ENCODE results near the gene LTBP2.

DNA sequence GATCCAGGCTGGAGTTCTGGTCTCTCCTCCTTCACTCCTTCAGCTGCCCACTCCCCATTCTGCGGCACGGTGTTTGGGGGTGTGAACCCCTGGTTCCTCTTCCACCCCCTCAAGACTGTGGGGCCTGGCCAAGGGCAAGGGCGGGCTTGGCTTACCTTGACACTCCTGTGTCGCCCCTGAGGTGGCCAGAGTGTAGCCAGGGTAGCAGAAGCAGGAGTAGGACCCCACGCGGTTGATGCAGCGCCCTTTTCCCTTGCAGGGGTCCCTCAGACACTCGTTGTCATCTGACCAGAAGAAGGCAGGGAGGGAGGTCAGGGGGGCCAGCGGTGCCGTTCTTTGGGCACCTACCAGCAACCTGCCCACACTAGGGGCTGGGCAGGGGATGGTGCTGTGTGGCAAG is 90.3 kb downstream of the LTBP2 start:
- TF ChIP-seq, protein P1, sequence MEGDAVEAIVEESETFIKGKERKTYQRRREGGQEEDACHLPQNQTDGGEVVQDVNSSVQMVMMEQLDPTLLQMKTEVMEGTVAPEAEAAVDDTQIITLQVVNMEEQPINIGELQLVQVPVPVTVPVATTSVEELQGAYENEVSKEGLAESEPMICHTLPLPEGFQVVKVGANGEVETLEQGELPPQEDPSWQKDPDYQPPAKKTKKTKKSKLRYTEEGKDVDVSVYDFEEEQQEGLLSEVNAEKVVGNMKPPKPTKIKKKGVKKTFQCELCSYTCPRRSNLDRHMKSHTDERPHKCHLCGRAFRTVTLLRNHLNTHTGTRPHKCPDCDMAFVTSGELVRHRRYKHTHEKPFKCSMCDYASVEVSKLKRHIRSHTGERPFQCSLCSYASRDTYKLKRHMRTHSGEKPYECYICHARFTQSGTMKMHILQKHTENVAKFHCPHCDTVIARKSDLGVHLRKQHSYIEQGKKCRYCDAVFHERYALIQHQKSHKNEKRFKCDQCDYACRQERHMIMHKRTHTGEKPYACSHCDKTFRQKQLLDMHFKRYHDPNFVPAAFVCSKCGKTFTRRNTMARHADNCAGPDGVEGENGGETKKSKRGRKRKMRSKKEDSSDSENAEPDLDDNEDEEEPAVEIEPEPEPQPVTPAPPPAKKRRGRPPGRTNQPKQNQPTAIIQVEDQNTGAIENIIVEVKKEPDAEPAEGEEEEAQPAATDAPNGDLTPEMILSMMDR (conservative IDR thresholded peaks at IDR 0.05; ENCODE audit: low read depth, low read length): no peak
- no peak for TF ChIP-seq EZH2 (IDR thresholded peaks at IDR 0.05; ENCODE audit: low read length, unreplicated experiment)
